Tibial nerve (tissue), 4 donors: ENCODE results near the gene FANK1. TPM values are rescaled to one million over a fixed set of nuclear protein-coding genes. Genes with fewer than 3 reads are reported as not detected.
"Not testable (repeated sequence)": the region's sequence is repeated elsewhere in the genome, so short reads cannot be mapped to it uniquely, and the experiment has no call there.

Source experiments
- DNase-seq, 2 donors: peaks; one replicate each; pipeline ENCODE4 v3.0.0-alpha.2; 2019; ENCODE audit warnings: low spot score in 2 of 2
- H3K27ac ChIP-seq, 4 donors: fragments of 200-600 bp; sonication (generic) in 3 of 4; one replicate each; pipeline ENCODE4 v1.5.1; 2017 to 2019; ENCODE audit warnings: mild to moderate bottlenecking in 1 of 4
- H3K27me3 ChIP-seq, 2 donors: fragments of 200-600 bp; sonication (generic) in 1 of 2; one replicate each; pipeline versions ENCODE4 v1.5.1 to v1.6.0; 2017 to 2019
- H3K36me3 ChIP-seq, 3 donors: fragments of 200-600 bp; sonication (generic); one replicate each; pipeline ENCODE4 v1.5.1; 2018 to 2019
- H3K4me1 ChIP-seq, 4 donors: fragments of 200-600 bp; sonication (generic) in 3 of 4; one replicate each; pipeline ENCODE4 v1.5.1; 2017 to 2019
- H3K4me3 ChIP-seq, 4 donors: fragments of 200-600 bp; sonication (generic) in 3 of 4; one replicate each; pipeline ENCODE4 v1.5.1; 2017 to 2019; ENCODE audit warnings: mild to moderate bottlenecking in 1 of 4, moderate library complexity in 1 of 4
- H3K9me3 ChIP-seq, 4 donors: fragments of 200-600 bp; sonication (generic) in 3 of 4; one replicate each; pipeline ENCODE4 v1.5.1; 2017 to 2019
- EP300 ChIP-seq, 2 donors: sonication (generic); formaldehyde crosslinking; IDR thresholded peaks; one replicate each; pipeline ENCODE4 v1.6.1; 2017; ENCODE audit warnings: antibody characterized with exemption in 2 of 2, mild to moderate bottlenecking in 1 of 2
- POLR2A ChIP-seq, 2 donors: fragments of 450-650 bp; IDR thresholded peaks; one replicate each; pipeline ENCODE4 v1.6.1; 2017; ENCODE audit warnings: antibody characterized with exemption in 2 of 2, mild to moderate bottlenecking in 2 of 2, moderate library complexity in 2 of 2
- WGBS, 2 donors: methylation state at CpG; one replicate each; pipeline ENCODE4 v1.1.5; 2018; 5-methylcytosine and 5-hydroxymethylcytosine counted together
- total RNA-seq, 4 donors: library from RNA; depleted of rRNA; stranded (reverse); fragments of >200 nt; gene quantifications; one replicate each; pipeline ENCODE4 v1.1.0, GENCODE V29; 2016
- TF ChIP-seq, protein P1 (sequence below), 5 experiments: fragments of 200-600 bp in 3 of 5; fragments of 450-650 bp in 2 of 5; sonication (generic) in 3 of 5; IDR thresholded peaks; one replicate each; pipeline ENCODE4 v1.5.1; 2016 to 2019; ENCODE audit warnings: antibody characterized with exemption in 5 of 5, mild to moderate bottlenecking in 3 of 5, moderate library complexity in 2 of 5

FANK1 gene
- total RNA-seq, 4 donors from 2014 or later, result 0.59 to 6.6 (median 3.4) TPM

DNA sequence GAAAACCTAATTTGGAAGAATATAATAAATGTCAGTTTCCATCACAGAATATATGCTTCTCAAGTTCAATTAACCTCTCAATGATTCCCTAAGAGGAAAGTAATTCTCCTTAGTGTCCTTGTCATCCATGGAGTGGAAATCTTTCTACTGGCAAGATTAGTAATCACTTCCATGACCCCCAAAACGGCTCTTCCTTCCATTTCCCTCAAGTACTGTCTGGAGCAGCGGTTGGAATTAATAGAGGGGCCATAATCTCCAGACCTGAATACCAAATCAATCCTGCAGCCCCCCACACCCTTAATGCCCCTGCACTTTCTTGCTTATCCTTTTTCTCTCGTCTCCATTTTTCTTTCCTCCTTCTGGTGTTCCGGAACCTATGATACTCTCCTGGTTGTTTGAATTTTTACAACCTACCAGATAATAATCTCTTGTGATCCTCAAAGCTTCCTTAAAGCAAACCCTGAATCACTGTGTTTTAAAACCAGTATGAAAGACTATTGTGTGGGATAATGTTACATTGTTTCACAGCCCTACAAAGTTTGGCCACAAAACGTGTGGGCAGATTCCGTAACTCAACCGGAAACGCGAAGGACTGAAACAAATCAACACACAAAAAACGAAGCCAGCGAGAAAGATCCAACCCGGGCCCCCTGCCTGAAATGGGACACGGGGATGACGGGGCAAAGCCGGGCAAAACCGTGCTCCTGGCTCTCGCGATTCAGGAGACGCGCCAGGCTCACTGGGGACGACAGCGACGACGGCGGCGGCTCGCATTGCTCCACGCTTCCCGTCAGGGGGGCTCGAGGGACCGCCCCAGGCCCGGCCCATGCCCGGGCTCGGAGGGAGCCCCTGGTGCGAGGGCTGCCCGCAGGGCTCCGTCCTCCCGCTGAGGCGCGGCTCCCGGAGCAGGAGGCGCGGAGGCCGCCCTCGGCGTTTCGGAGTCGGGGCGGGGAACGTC lies 955 bp upstream of the FANK1 start:
- Histone ChIP-seq H3K4me3 (peak overlapping the region; percentile 51 to 86 (median 76)), H3K27ac (peak overlapping the region in 3 of 4 donors; percentile 70 to 81 (median 78)), H3K4me1 (peaks cover 0 to 10% (median 0%) of the 10 kb centered on the region in 4 donors)
- not testable (repeated sequence) for H3K36me3 ChIP-seq, H3K27me3 ChIP-seq, H3K9me3 ChIP-seq
- DNase-seq, result peak; percentile 13 to 33
- 25 to 28% methylated on average over 50 of the region's 50 CpGs for WGBS, 2 donors

- not testable (repeated sequence) for H3K9me3 ChIP-seq, H3K27ac ChIP-seq, H3K27me3 ChIP-seq, H3K36me3 ChIP-seq, H3K4me3 ChIP-seq, DNase-seq
- 24 to 37% methylated on average over 4 of the region's 4 CpGs for WGBS, 2 donors
- peaks cover 0 to 10% (median 0%) of the 10 kb centered on the region in 4 donors for H3K4me1 ChIP-seq
Observed at GRCh38 chr10:125897317-125897716, 953 bp downstream of the FANK1 start.

GRCh38 chr10:125900963-125901362 lies 4.6 kb downstream of the FANK1 start:
- H3K27me3 ChIP-seq, H3K36me3 ChIP-seq, H3K4me3 ChIP-seq, DNase-seq, H3K4me1 ChIP-seq, H3K9me3 ChIP-seq, H3K27ac ChIP-seq: not testable (repeated sequence)
- 85 to 96% methylated on average over 3 of the region's 3 CpGs for WGBS, 2 donors

- WGBS, 2 donors, result 60 to 64% methylated on average over 3 of the region's 3 CpGs
- H3K9me3 ChIP-seq, H3K27ac ChIP-seq, H3K4me1 ChIP-seq, H3K36me3 ChIP-seq, DNase-seq, H3K27me3 ChIP-seq, H3K4me3 ChIP-seq: not testable (repeated sequence)
Observed at GRCh38 chr10:125903135-125903640, 6.8 kb downstream of the FANK1 start.

DNA sequence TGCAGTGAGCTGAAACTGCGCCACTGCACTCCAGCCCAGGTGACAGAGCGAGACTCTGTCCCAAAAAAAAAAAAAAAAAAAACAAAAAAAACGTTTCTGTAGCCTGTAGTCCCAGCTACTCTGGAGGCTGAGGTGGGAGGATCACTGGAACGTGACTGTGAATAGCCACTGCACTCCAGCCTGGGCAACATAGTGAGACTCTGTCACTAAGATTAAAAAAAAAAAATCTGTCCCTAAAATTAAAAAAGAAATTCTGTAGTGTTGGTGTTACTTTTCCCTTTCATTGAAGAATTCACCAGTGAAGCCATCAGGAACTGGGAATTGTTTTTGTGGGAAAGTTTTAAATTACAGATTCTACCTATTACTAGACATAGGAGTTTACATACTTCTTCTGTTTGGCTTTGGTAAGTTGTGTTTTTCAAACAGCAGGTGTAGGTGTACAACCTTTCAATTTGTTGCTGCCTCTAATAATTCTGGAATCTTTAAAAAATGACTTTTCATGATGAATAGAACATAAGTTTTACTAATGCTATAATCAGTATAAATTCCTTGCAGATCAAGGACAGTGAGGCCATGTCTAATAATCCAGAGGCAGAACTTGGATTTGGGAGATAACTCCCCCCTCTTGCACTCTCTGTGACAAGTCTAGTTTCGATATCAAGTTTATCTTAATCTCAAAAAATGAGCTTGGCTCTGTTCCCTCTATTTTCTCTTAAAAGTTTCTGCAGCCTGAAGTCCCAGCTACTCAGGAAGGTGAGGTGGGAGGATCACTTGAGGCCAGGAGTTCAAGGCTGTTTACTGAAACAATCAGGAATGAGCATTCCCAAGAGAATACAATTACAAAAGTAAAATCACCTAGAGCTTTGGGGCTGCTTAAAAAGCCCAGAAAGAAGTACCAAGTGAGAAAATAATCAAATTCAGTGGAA lies 9.0 kb downstream of the FANK1 start:
- not testable (repeated sequence) for DNase-seq, H3K27me3 ChIP-seq, H3K4me3 ChIP-seq, H3K27ac ChIP-seq, H3K4me1 ChIP-seq, H3K9me3 ChIP-seq, H3K36me3 ChIP-seq
- 73 to 74% methylated on average over 5 of the region's 5 CpGs for WGBS, 2 donors

- not testable (repeated sequence) for DNase-seq, H3K4me3 ChIP-seq, H3K4me1 ChIP-seq, H3K27ac ChIP-seq, H3K36me3 ChIP-seq, H3K27me3 ChIP-seq, H3K9me3 ChIP-seq
- 85 to 87% methylated on average over 2 of the region's 2 CpGs for WGBS, 2 donors
Observed at GRCh38 chr10:125907598-125907997, 11.2 kb downstream of the FANK1 start.

- 56 to 59% methylated on average over 2 of the region's 2 CpGs for WGBS, 2 donors
- not testable (repeated sequence) for H3K27me3 ChIP-seq, H3K4me1 ChIP-seq, H3K9me3 ChIP-seq, H3K27ac ChIP-seq, H3K4me3 ChIP-seq, H3K36me3 ChIP-seq, DNase-seq
Observed at GRCh38 chr10:125908813-125909212, 12.4 kb downstream of the FANK1 start.

GRCh38 chr10:125909491-125909890 lies 13.1 kb downstream of the FANK1 start:
- not testable (repeated sequence) for H3K36me3 ChIP-seq, H3K9me3 ChIP-seq, H3K27me3 ChIP-seq, H3K4me1 ChIP-seq, H3K27ac ChIP-seq, DNase-seq, H3K4me3 ChIP-seq
- WGBS, 2 donors, result 84 to 89% methylated on average over 3 of the region's 3 CpGs

- 88 to 89% methylated on average over 10 of the region's 10 CpGs for WGBS, 2 donors
- TF ChIP-seq, protein P1, sequence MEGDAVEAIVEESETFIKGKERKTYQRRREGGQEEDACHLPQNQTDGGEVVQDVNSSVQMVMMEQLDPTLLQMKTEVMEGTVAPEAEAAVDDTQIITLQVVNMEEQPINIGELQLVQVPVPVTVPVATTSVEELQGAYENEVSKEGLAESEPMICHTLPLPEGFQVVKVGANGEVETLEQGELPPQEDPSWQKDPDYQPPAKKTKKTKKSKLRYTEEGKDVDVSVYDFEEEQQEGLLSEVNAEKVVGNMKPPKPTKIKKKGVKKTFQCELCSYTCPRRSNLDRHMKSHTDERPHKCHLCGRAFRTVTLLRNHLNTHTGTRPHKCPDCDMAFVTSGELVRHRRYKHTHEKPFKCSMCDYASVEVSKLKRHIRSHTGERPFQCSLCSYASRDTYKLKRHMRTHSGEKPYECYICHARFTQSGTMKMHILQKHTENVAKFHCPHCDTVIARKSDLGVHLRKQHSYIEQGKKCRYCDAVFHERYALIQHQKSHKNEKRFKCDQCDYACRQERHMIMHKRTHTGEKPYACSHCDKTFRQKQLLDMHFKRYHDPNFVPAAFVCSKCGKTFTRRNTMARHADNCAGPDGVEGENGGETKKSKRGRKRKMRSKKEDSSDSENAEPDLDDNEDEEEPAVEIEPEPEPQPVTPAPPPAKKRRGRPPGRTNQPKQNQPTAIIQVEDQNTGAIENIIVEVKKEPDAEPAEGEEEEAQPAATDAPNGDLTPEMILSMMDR (IDR thresholded peaks at IDR 0.05), result no peak
- TF ChIP-seq POLR2A (IDR thresholded peaks at IDR 0.05) (no peak), EP300 (IDR thresholded peaks at IDR 0.05) (no peak)
- no peaks in the 10 kb centered on the region for H3K27me3 ChIP-seq
- no peak overlapping the region for H3K27ac ChIP-seq
- no peaks in the 10 kb centered on the region for H3K9me3 ChIP-seq
- H3K36me3 ChIP-seq, result no peaks in the 10 kb centered on the region
- no peak overlapping the region for H3K4me3 ChIP-seq
- no peak for DNase-seq
- H3K4me1 ChIP-seq, result no peaks in the 10 kb centered on the region
Observed at GRCh38 chr10:125911145-125911544, 14.8 kb downstream of the FANK1 start.
